Right kidney (tissue), 1 donor: ENCODE measurements around the gene ARID5B.
A peak's percentile ranks its signal among the peaks of the same experiment; 100 is the strongest.

ENCODE experiments used
- DNase-seq: peaks from one replicate; pipeline ENCODE4 v3.0.0-alpha.2; 2016

Gene ARID5B

GRCh38 chr10:62034096-62034640 lies 132.7 kb downstream of the ARID5B start:
- no peak for DNase-seq

DNA sequence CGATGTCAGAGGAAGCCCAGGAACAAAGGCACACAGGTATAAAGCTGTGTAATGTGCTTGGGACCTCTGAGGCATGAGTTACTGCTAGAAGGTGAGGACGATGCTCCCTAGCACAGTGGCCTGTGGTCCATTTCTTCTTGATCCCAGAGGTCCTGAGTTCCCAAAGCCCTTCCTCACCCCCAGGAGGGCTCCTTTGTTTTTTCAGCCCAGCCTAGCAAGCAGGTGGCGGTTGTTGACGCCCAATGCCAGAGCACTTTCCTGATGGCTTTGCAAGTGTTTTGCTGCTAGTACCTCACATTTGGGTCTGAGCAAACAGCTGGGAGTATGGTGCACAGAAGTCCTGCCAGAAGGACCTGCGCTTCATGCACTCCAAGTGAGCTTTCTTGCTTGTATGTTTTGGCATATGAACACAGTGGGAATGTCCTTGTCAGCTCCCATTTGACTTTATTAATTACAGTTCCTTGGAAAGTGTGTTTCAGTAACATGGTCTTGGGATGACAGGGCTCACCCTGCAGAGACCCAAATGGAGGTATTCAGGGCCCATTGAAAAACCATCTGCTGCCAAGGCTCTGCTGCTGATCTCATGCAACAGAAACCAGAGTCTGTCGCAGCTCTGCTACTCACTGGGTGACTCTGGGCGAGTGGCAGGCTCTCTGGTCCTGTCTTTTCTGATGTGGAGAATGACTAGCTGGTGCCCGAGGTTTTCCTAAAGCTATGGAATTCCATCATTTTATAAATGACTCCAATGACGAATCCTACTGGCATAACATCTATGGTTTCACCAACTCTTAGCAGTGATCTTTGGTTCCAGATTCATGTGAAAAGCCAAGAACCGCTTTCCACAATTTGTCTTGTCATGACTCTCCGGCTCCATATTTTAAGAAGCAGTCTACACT lies 134.9 kb downstream of the ARID5B start:
- DNase-seq = no peak

- no peak for DNase-seq
Observed at GRCh38 chr10:62037166-62037831, 135.8 kb downstream of the ARID5B start.

GRCh38 chr10:62037890-62038608 lies 136.6 kb downstream of the ARID5B start:
- DNase-seq = no peak

DNA sequence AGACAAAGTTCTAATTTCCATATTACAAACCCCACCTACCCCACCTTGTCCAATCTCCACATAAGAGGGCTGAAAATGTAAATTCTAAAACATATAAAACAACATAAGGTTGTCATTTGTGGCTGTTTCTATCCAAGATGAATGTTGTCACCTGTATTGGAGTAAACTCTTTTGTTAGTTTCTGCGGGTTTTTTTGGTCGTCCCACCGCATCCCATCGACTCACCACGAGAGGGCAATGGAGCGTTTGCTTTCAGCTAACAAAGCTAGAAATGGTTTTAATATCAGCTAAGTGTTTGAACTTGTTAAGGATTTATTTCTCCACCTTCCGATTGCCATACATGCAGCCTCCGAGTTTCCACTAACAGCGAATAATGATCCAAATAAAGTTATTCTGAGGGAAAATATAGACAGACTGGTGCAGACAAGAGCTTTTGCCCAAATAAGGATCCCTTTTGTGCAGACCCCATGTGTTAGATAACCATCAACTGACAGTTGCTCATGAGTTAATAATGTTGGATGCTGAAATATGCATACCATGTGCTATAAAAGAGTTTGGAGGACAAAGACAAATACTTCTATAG lies 137.2 kb downstream of the ARID5B start:
- peak; percentile 60 for DNase-seq

GRCh38 chr10:62039954-62040353 lies 138.5 kb downstream of the ARID5B start:
- DNase-seq = no peak

DNA sequence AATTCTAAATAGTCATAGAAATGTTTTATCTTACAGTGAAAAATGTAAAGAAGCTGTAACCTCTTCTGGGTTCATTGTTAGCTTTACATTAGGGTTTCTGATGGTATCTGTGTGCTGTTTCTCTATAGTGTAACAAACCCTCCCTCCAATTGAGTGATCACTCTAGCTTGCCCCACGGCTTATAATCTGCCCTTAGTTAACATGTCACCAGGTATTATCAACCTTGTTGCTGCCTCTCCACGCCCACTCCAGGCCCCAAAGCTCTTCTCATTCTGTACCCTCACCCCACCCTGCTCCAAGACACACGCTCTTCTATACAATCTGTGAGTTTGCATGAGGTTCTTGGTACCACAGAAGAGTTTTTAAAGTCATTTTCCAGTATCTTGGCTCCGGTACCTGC lies 139.4 kb downstream of the ARID5B start:
- DNase-seq = no peak

DNA sequence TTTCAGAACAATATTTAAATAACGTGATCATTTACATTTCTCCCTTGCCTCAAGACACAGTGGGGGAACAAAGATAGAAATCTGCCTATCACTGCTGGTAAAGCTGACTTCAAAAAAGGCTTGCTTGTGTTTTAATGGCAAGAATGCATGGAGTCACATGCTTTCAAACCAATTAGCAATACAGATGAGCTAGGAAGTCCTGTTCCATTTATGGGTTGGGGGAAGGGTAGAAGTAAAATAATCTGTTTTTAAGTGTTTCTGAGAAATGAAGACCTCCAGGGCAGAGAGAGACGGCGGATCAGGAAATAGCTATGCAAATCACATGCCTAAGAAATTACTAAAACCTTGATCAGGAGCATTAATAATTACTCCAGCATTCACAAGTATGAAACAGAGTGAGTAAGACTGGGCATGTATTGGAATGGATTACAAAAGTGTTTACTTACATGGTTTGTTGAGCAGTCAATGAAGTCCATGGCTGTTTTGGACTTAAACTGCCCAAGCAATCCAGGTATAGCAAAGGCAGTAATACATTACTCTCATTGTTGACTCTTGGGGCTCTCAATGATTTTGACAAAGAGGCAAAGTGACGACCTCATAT lies 142.0 kb downstream of the ARID5B start:
- DNase-seq = no peak

- no peak for DNase-seq
Observed at GRCh38 chr10:62044566-62044965, 143.1 kb downstream of the ARID5B start.

DNA sequence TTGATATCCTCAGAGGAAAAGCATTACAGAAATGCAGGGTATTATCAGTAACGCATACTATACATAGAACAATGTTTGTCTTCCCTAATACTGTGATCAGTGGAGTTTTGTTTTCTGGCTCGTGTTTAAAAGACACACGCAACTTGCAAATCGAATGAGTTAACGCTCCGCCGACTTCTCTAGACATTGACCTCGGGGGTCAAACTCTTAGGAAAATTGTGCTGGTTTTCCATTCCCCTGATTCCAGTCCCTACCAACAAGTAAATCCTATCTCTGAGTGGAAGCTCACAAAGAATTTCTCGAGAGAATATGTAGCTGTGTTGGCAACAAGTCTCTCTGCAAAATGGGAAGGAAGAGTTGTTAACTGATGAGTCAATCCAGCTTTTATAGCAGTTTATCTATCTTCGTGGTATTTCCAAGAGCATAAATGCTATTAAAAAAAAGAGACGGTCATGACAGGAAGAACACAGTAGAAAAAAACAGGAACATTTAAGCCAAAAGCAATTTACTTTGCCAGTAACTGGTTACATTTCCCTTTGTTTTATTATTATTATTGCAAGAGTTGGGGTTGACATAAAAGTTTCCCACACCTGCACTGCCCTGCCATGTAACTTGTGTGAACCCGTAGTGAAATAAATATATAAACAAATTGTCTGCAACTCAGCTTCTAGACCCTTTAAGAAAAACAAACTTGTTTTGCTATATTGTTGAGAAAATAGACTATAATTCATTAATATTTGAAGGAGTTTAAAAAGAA lies 144.4 kb downstream of the ARID5B start:
- no peak for DNase-seq

DNA sequence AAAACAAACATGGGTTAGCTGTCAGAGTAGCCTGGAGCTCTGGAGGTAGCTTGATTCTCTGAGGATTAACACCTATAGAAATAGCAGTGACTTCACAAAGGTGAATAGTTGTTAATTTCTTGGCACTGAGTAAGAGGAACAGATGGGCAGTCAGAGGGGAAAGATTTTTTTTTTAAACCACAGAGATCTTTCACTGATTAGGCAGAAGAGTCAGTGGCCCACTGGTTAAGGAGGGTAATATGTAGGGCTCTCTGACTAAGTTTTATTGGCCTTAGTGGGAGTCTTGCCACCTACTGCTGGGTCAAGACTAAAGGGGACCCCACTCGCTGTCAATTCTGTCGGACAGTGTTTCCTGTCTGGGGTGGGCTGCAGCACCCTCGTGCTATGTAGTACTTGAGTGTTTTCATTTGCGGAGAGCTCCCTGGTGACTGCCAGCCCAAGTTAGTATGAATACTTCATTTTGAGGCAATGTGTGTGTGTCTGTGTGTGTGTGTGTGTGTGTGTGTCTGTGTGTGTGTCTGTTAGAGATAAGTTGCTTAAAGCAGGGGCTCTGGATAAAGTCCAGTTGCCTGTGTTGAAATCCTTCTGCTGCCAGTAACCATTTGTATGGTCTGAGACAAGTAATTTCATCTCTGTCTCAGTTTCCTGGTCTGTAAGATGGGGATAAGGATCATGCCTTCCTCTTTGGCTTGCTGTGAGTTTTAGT lies 145.2 kb downstream of the ARID5B start:
- no peak for DNase-seq

DNA sequence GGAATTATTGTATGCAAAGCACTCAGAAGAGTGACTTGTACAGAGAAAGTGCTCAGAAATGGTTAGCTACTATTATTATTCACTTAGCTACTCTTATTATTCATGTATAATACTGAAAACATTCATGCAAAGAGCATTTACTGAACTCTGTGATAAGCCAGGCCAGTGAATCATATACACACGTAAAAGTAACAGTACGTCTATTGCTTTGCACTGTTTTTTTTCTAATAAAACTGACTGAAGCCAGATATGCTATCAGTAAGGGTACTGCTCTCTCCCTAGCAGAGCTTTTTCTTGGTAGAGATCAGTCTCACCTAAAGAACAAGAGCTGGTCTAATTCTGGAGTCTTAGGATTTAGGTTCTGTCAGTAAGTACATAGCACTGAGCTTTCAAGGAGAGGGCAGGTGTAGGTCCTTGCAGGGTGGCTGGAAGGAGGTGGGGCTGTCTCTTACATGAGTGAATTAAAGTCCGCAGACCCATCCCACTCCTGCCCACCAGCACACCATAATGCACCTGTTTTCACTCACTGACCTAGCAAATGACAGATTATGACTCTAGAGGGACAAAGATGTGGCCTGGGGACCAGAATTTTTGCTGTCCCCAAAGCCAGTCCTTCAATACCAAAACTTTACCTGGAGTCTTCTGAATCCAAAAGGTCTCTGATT lies 145.9 kb downstream of the ARID5B start:
- no peak for DNase-seq

- no peak for DNase-seq
Observed at GRCh38 chr10:62047960-62048383, 146.5 kb downstream of the ARID5B start.

DNA sequence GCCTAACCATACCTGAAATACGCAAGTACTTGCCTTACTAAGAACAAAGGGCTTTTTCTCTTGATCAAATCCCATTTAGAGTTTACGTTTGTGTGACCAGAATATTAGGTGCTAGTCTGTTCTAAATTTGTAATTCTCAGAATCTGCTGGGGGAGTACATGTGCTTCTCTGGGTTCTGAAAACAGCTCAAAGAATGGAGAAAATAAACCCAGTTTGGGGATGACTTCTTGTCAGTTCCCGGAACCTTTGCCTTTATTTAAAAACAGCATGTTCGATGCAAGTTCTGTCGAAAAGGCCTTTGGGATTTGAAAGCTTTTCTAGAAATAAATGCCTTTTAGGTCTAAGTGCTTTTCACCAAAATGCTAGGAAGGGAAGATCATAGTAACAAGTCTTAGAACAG lies 147.0 kb downstream of the ARID5B start:
- DNase-seq = no peak

- DNase-seq = peak; percentile 78
Observed at GRCh38 chr10:62048919-62049623, 147.6 kb downstream of the ARID5B start.

- no peak for DNase-seq
Observed at GRCh38 chr10:62049624-62050345, 148.3 kb downstream of the ARID5B start.

DNA sequence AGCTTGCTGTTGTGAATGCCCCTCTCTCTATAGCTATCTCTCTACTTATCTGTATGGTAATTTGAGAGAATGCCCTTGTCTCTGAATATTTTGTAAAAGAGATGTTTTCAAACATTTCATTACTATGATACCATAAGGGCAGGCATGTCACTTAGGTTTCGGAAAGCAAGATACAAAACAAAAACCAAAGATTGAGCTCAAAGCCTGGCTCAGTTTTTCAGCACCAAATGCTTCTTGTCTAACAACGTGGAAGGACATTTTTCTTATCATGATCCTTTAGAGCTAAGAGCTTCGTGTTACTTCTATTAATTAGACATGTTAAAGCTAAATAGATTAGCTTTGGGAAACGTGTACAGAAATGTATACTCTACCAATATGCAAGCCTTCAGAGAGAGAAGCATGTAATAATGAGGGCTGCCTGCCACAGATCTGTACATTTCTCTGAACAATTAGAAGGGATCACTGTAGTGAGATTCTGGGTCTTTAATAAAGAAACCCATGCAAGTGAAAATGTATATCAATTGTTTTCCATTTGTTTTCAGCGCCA lies 148.9 kb downstream of the ARID5B start:
- no peak for DNase-seq

DNA sequence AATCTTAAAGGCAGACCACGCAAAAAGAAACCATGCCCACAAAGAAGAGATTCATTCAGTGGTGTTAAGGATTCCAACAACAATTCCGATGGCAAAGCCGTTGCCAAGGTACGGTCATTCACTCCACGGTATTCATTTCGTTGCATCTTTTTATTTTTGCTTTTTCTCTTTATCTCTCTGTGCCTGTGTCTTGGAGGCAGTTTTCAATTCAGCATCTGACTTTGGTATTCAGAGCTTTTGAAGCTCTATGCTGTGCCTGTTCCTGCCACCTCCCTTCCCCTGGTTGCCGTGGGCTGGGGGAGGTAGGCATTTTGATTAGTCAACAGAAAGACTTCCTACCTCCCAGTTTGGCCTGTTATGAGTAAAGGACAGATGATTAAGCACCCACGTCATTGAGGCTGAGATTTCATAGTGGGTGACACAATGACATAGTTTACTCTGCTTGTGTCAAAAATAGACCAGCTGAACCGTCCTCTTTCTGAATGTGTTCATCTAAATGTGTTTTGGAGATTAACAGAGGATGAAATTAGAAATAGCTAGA lies 149.5 kb downstream of the ARID5B start:
- DNase-seq = no peak
